ENCODE measurements around the gene ATP5MC2.
A peak's percentile ranks its signal among the peaks of the same experiment; 100 is the strongest.

ATP5MC2 gene

GRCh38 chr12:53703756-53704155 lies 27.9 kb upstream of the ATP5MC2 start:
- peaks cover 15% of the 10 kb centered on the region for H3K27me3 ChIP-seq (ENCODE audit: control insufficient read depth, insufficient read depth, low read length)

GRCh38 chr12:53701518-53702264 lies 25.8 kb upstream of the ATP5MC2 start:
- Histone ChIP-seq H3K27ac (ENCODE audit: low read depth, low read length) (no peak overlapping the region), H3K4me1 (ENCODE audit: control insufficient read depth, insufficient read depth, low read length) (no peaks in the 10 kb centered on the region), H3K27me3 (ENCODE audit: control insufficient read depth, insufficient read depth, low read length) (peaks cover 22% of the 10 kb centered on the region), H3K9ac (ENCODE audit: low read length) (no peak overlapping the region), H3K36me3 (ENCODE audit: control insufficient read depth, insufficient read depth, low read length) (no peaks in the 10 kb centered on the region), H3K4me3 (ENCODE audit: low read length) (no peak overlapping the region)

More at GRCh38 chr12:53703756-53704155, 27.9 kb upstream of the ATP5MC2 start:
- H3K4me1 ChIP-seq (ENCODE audit: control insufficient read depth, insufficient read depth, low read length), result no peaks in the 10 kb centered on the region
- no peak overlapping the region for H3K27ac ChIP-seq (ENCODE audit: low read depth, low read length)
- no peak overlapping the region for H3K4me3 ChIP-seq (ENCODE audit: low read length)
- no peaks in the 10 kb centered on the region for H3K36me3 ChIP-seq (ENCODE audit: control insufficient read depth, insufficient read depth, low read length)
- H3K9ac ChIP-seq (ENCODE audit: low read length), result no peak overlapping the region

GRCh38 chr12:53700567-53700966 lies 24.7 kb upstream of the ATP5MC2 start:
- H3K4me3 ChIP-seq (ENCODE audit: low read length), result no peak overlapping the region
- H3K4me1 ChIP-seq (ENCODE audit: control insufficient read depth, insufficient read depth, low read length), result no peaks in the 10 kb centered on the region
- no peaks in the 10 kb centered on the region for H3K36me3 ChIP-seq (ENCODE audit: control insufficient read depth, insufficient read depth, low read length)
- H3K27ac ChIP-seq (ENCODE audit: low read depth, low read length), result no peak overlapping the region
- peaks cover 30% of the 10 kb centered on the region for H3K27me3 ChIP-seq (ENCODE audit: control insufficient read depth, insufficient read depth, low read length)
- no peak overlapping the region for H3K9ac ChIP-seq (ENCODE audit: low read length)

DNA sequence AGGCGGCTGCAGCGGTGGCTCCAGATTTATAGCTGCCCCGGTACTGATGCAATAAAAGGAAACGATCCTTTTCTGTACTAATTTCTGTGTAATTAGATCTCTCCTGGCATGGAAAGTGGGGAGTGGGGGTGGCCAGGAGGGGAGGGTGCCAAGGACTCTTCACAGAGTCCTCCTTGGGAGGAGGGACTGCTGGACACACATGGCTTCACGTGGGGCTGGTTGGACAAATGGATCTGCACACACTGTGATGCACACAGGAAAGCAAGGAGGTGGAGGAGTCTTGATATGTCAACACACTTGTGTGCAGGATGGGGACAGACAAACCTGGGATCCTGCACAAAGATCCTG lies 23.8 kb upstream of the ATP5MC2 start:
- Histone ChIP-seq H3K4me1 (ENCODE audit: control insufficient read depth, insufficient read depth, low read length) (peaks cover 2% of the 10 kb centered on the region), H3K4me3 (ENCODE audit: low read length) (no peak overlapping the region), H3K36me3 (ENCODE audit: control insufficient read depth, insufficient read depth, low read length) (no peaks in the 10 kb centered on the region), H3K27me3 (ENCODE audit: control insufficient read depth, insufficient read depth, low read length) (peaks cover 35% of the 10 kb centered on the region), H3K27ac (ENCODE audit: low read depth, low read length) (no peak overlapping the region), H3K9ac (ENCODE audit: low read length) (no peak overlapping the region)

DNA sequence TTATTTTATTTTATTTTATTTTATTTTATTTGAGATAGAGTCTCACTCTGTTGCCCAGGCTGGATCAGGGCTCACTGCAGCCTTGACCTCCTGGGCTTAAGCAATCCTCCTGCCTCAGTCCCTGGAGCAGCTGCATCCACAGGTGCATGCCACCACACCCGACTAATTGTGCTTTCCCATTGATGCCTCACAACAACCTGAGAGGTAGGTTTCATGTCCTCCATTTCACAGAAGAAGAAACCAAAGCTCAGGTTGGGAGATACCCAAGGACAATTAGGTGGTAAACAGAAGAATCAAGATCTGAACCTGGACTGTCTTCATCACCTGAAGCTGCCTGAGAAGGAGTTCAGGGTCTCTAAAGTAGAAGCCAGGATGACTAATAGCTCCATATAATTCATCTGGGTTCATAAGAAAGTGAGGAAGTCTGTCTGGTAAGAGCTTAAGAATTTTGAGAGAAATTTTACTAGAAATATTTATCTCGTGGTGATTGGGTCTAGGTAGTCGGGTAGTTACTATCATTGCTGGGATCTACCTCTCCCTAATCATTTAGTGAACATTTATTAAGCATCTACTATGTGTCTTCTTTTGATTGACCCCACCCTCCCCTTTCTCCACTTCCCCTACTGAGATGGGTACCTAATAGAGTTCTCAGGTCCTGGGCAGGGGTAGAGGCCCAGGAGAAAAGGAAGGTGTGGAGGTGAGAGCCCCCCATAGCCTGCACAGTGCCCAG lies 23.2 kb upstream of the ATP5MC2 start:
- H3K27ac ChIP-seq (ENCODE audit: low read depth, low read length), result no peak overlapping the region
- H3K36me3 ChIP-seq (ENCODE audit: control insufficient read depth, insufficient read depth, low read length), result no peaks in the 10 kb centered on the region
- peaks cover 40% of the 10 kb centered on the region for H3K27me3 ChIP-seq (ENCODE audit: control insufficient read depth, insufficient read depth, low read length)
- H3K4me3 ChIP-seq (ENCODE audit: low read length), result no peak overlapping the region
- H3K4me1 ChIP-seq (ENCODE audit: control insufficient read depth, insufficient read depth, low read length), result peaks cover 2% of the 10 kb centered on the region
- no peak overlapping the region for H3K9ac ChIP-seq (ENCODE audit: low read length)

- H3K27ac ChIP-seq (ENCODE audit: low read depth, low read length), result no peak overlapping the region
- peak overlapping the region; percentile 41 for H3K4me3 ChIP-seq (ENCODE audit: low read length)
- no peak overlapping the region for H3K9ac ChIP-seq (ENCODE audit: low read length)
- H3K4me1 ChIP-seq (ENCODE audit: control insufficient read depth, insufficient read depth, low read length), result peaks cover 2% of the 10 kb centered on the region
- peaks cover 34% of the 10 kb centered on the region for H3K27me3 ChIP-seq (ENCODE audit: control insufficient read depth, insufficient read depth, low read length)
- no peaks in the 10 kb centered on the region for H3K36me3 ChIP-seq (ENCODE audit: control insufficient read depth, insufficient read depth, low read length)
These were observed 20.9 kb upstream of the ATP5MC2 start for GRCh38 chr12:53696655-53697331.

DNA sequence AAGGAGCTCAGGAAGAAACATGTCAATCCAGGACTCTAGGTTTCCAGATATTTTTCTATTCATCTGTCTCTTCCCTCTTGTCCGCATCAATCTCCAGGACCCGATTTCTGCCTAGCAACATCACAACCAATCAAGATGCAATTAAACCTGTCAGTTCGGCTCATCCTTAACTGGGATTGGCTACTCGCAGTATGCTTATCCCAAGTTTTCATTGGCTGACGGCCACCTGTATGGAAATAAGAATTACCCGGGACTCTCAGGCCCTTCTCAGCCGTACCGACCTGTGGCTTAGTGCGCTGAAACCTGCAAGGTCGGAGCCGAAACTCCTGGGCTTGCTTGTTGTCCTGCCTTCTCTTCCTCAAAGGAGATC lies 20.4 kb upstream of the ATP5MC2 start:
- Histone ChIP-seq H3K27ac (ENCODE audit: low read depth, low read length) (no peak overlapping the region), H3K9ac (ENCODE audit: low read length) (no peak overlapping the region), H3K36me3 (ENCODE audit: control insufficient read depth, insufficient read depth, low read length) (no peaks in the 10 kb centered on the region), H3K4me1 (ENCODE audit: control insufficient read depth, insufficient read depth, low read length) (peaks cover 2% of the 10 kb centered on the region), H3K4me3 (ENCODE audit: low read length) (peak overlapping the region; percentile 41), H3K27me3 (ENCODE audit: control insufficient read depth, insufficient read depth, low read length) (peaks cover 31% of the 10 kb centered on the region)

DNA sequence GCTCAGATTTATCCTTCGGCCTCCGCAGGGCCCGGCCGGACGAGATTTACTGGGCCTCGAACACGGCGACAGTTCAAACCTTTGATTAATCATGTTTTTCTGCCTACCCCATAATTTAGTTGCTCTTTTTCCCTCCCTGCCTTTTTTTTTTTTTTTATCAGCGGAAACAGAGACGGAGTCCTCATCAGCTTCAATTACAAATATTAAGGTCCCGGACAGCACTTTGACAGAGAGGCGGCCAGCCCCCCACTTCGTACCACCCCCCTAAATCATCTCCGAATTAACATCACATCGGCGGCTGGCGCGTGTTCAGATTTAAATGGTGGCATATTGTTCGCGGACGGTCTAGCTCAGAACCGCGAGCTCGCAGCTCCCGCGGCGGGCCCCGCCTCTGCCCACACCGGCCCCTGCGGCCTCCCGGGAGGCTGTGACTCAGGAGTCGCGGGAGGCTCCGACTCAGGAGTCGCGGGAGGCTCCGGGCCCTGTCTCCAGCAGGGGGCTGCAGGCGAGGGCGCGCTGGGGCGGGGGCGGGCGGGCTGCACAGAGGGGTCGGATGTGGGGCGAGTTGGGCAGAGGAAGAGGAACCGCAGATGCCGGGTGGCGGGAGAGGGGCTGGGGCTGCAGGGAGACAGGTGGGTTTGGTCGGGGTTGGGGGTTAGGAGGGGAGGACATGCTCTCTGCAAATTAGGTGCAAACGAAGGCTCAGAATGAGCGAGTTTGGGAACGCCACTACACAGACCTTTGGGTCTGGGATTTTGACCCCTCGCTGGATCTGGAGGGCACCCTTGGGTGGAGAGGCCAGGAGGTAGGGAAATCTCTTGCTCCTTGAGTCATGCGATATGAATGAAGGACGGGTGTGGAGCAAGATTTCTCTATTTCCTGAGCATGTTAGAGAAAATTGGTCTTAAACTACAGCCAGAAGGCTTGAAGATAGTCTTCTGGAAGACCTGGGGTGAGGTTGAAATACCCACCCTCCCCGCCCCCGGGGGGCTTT lies 19.6 kb upstream of the ATP5MC2 start:
- peak overlapping the region; percentile 30 for H3K4me3 ChIP-seq (ENCODE audit: low read length)
- no peak overlapping the region for H3K9ac ChIP-seq (ENCODE audit: low read length)
- H3K36me3 ChIP-seq (ENCODE audit: control insufficient read depth, insufficient read depth, low read length), result no peaks in the 10 kb centered on the region
- no peak overlapping the region for H3K27ac ChIP-seq (ENCODE audit: low read depth, low read length)
- peaks cover 2% of the 10 kb centered on the region for H3K4me1 ChIP-seq (ENCODE audit: control insufficient read depth, insufficient read depth, low read length)
- peaks cover 30% of the 10 kb centered on the region for H3K27me3 ChIP-seq (ENCODE audit: control insufficient read depth, insufficient read depth, low read length)

- Histone ChIP-seq H3K36me3 (ENCODE audit: control insufficient read depth, insufficient read depth, low read length) (no peaks in the 10 kb centered on the region), H3K27ac (ENCODE audit: low read depth, low read length) (no peak overlapping the region), H3K4me1 (ENCODE audit: control insufficient read depth, insufficient read depth, low read length) (peaks cover 2% of the 10 kb centered on the region), H3K9ac (ENCODE audit: low read length) (no peak overlapping the region), H3K27me3 (ENCODE audit: control insufficient read depth, insufficient read depth, low read length) (peaks cover 30% of the 10 kb centered on the region), H3K4me3 (ENCODE audit: low read length) (no peak overlapping the region)
These were observed 18.9 kb upstream of the ATP5MC2 start for GRCh38 chr12:53694756-53695151.

DNA sequence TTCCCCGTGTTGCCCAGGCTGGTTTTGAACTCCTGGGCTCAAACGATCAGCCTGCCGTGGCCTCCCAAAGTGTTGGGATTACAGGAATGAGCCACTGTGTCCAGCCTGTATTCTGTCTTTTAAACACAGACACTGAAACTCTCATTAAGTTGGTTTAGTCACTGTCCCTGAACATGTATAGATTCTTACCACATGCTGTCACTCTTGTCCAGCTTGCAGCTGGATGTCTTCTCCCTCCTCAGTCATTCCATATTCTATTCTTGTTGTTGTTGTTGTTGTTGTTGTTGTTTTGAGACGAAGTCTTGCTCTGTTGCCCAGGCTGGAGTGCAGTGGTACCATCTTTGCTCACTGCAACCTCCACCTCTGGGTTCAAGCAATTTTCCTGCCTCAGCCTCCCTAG lies 12.3 kb upstream of the ATP5MC2 start:
- no peak overlapping the region for H3K9ac ChIP-seq (ENCODE audit: low read length)
- no peaks in the 10 kb centered on the region for H3K27me3 ChIP-seq (ENCODE audit: control insufficient read depth, insufficient read depth, low read length)
- H3K4me3 ChIP-seq (ENCODE audit: low read length), result no peak overlapping the region
- H3K4me1 ChIP-seq (ENCODE audit: control insufficient read depth, insufficient read depth, low read length), result no peaks in the 10 kb centered on the region
- no peak overlapping the region for H3K27ac ChIP-seq (ENCODE audit: low read depth, low read length)
- H3K36me3 ChIP-seq (ENCODE audit: control insufficient read depth, insufficient read depth, low read length), result no peaks in the 10 kb centered on the region

- Histone ChIP-seq H3K27ac (ENCODE audit: low read depth, low read length) (no peak overlapping the region), H3K4me1 (ENCODE audit: control insufficient read depth, insufficient read depth, low read length) (no peaks in the 10 kb centered on the region), H3K4me3 (ENCODE audit: low read length) (no peak overlapping the region), H3K27me3 (ENCODE audit: control insufficient read depth, insufficient read depth, low read length) (no peaks in the 10 kb centered on the region), H3K9ac (ENCODE audit: low read length) (no peak overlapping the region), H3K36me3 (ENCODE audit: control insufficient read depth, insufficient read depth, low read length) (no peaks in the 10 kb centered on the region)
These were observed 10.6 kb upstream of the ATP5MC2 start for GRCh38 chr12:53686436-53686835.

Measured in rectal smooth muscle tissue (tissue), 1 donor.